Loucy (cell line): ENCODE data around the gene GDNF.
"Not testable (repeated sequence)": the region's sequence is repeated elsewhere in the genome, so short reads cannot be mapped to it uniquely, and the experiment has no call there.

Source experiments
- H2AFZ ChIP-seq: fragments of 200-600 bp; sonication (generic); 2 replicates; pipeline ENCODE4 v1.6.0; 2016; ENCODE audit warnings: antibody characterized with exemption, mild to moderate bottlenecking, low read length, moderate library complexity
- H3F3A ChIP-seq: fragments of 200-600 bp; 2 replicates; pipeline ENCODE4 v1.6.0; 2016; ENCODE audit warnings: antibody characterized with exemption, low read depth, mild to moderate bottlenecking
- H3K27me3 ChIP-seq: fragments of 200-600 bp; sonication (generic); 2 replicates; pipeline ENCODE4 v1.6.1; 2014; ENCODE audit warnings: low read length, mild to moderate bottlenecking; ENCODE audit not compliant: insufficient read depth, poor library complexity, severe bottlenecking
- H3K36me3 ChIP-seq: fragments of 200-600 bp; sonication (generic); 2 replicates; pipeline ENCODE4 v1.6.1; 2016; ENCODE audit warnings: low read length; ENCODE audit not compliant: insufficient read depth
- H3K4me1 ChIP-seq: fragments of 200-600 bp; sonication (generic); 2 replicates; pipeline ENCODE4 v1.5.1; 2014; ENCODE audit warnings: low read length, mild to moderate bottlenecking; ENCODE audit not compliant: insufficient read depth, poor library complexity, severe bottlenecking
- H3K4me2 ChIP-seq: fragments of 200-600 bp; sonication (generic); 2 replicates; pipeline ENCODE4 v1.6.0; 2014; ENCODE audit warnings: antibody characterized with exemption, low read length, low read depth, mild to moderate bottlenecking; ENCODE audit not compliant: poor library complexity, severe bottlenecking
- H3K4me3 ChIP-seq: fragments of 200-600 bp; sonication (generic); 2 replicates; pipeline ENCODE4 v1.5.1; 2014; ENCODE audit warnings: low read length, mild to moderate bottlenecking, mixed read lengths; ENCODE audit not compliant: poor library complexity, severe bottlenecking
- H3K79me2 ChIP-seq: fragments of 200-600 bp; sonication (generic); 2 replicates; pipeline ENCODE4 v1.6.1; 2014; ENCODE audit warnings: low read length; ENCODE audit not compliant: insufficient read depth
- H3K9ac ChIP-seq: fragments of 200-600 bp; sonication (generic); 2 replicates; pipeline ENCODE4 v1.6.0; 2014; ENCODE audit warnings: mild to moderate bottlenecking, low read depth, low read length, moderate library complexity; ENCODE audit not compliant: poor library complexity, severe bottlenecking
- H3K9me2 ChIP-seq: fragments of 200-600 bp; sonication (generic); replicated peaks from 2 replicates; pipeline ENCODE4 v1.6.1; 2016; ENCODE audit warnings: low read depth, low read length, mixed read lengths
- H3K9me3 ChIP-seq: fragments of 200-600 bp; sonication (generic); 2 replicates; pipeline ENCODE4 v1.6.1; 2014; ENCODE audit warnings: mild to moderate bottlenecking, antibody characterized with exemption, low read length, low read depth; ENCODE audit not compliant: insufficient read depth
- H4K20me1 ChIP-seq: fragments of 200-600 bp; sonication (generic); 2 replicates; pipeline ENCODE4 v1.6.0; 2014; ENCODE audit warnings: antibody characterized with exemption, low read length, mild to moderate bottlenecking; ENCODE audit not compliant: insufficient read depth, poor library complexity, severe bottlenecking
- EZH2phosphoT487 ChIP-seq: fragments of 200-600 bp; IDR thresholded peaks from 2 replicates; pipeline ENCODE4 v1.6.1; 2018; ENCODE audit warnings: antibody characterized with exemption, mild to moderate bottlenecking, moderate library complexity, borderline replicate concordance
- TF ChIP-seq, protein P1 (sequence below): fragments of 200-600 bp; sonication (generic); conservative IDR thresholded peaks from 2 replicates; pipeline ENCODE4 v1.5.1; 2014; ENCODE audit warnings: mild to moderate bottlenecking, antibody characterized with exemption, low read length

The GDNF gene

GRCh38 chr5:37803487-37803886 is 36.4 kb downstream of the GDNF start:
- Histone ChIP-seq H2AFZ (no peak overlapping the region), H3K36me3 (no peaks in the 10 kb centered on the region), H3K9me3 (no peaks in the 10 kb centered on the region), H3K27me3 (no peaks in the 10 kb centered on the region), H3K4me1 (no peaks in the 10 kb centered on the region), H4K20me1 (no peaks in the 10 kb centered on the region), H3F3A (no peaks in the 10 kb centered on the region), H3K4me2 (no peak overlapping the region), H3K79me2 (no peaks in the 10 kb centered on the region), H3K9ac (no peak overlapping the region), H3K9me2 (no peaks in the 10 kb centered on the region), H3K4me3 (no peak overlapping the region)
- TF ChIP-seq EZH2phosphoT487: no peak
- TF ChIP-seq, protein P1, sequence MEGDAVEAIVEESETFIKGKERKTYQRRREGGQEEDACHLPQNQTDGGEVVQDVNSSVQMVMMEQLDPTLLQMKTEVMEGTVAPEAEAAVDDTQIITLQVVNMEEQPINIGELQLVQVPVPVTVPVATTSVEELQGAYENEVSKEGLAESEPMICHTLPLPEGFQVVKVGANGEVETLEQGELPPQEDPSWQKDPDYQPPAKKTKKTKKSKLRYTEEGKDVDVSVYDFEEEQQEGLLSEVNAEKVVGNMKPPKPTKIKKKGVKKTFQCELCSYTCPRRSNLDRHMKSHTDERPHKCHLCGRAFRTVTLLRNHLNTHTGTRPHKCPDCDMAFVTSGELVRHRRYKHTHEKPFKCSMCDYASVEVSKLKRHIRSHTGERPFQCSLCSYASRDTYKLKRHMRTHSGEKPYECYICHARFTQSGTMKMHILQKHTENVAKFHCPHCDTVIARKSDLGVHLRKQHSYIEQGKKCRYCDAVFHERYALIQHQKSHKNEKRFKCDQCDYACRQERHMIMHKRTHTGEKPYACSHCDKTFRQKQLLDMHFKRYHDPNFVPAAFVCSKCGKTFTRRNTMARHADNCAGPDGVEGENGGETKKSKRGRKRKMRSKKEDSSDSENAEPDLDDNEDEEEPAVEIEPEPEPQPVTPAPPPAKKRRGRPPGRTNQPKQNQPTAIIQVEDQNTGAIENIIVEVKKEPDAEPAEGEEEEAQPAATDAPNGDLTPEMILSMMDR: no peak

- Histone ChIP-seq H3K9ac (no peak overlapping the region), H3K36me3 (no peaks in the 10 kb centered on the region), H3K4me3 (no peak overlapping the region), H3K4me1 (no peaks in the 10 kb centered on the region), H3K4me2 (no peak overlapping the region), H3K79me2 (no peaks in the 10 kb centered on the region), H3F3A (no peaks in the 10 kb centered on the region), H3K9me3 (no peaks in the 10 kb centered on the region), H3K9me2 (no peaks in the 10 kb centered on the region), H2AFZ (no peak overlapping the region), H3K27me3 (no peaks in the 10 kb centered on the region), H4K20me1 (no peaks in the 10 kb centered on the region)
- no peak for TF ChIP-seq EZH2phosphoT487
- TF ChIP-seq, protein P1: no peak
Measured at GRCh38 chr5:37801521-37801920, 38.3 kb downstream of the GDNF start.

GRCh38 chr5:37799865-37800421 is 39.9 kb downstream of the GDNF start:
- Histone ChIP-seq H2AFZ (0 out of 2 replicates have a peak overlapping the region, but pooled peaks have one; percentile 12), H3K4me3 (no peak overlapping the region), H4K20me1 (no peaks in the 10 kb centered on the region), H3K36me3 (no peaks in the 10 kb centered on the region), H3K27me3 (no peaks in the 10 kb centered on the region), H3K9me3 (no peaks in the 10 kb centered on the region), H3K79me2 (no peaks in the 10 kb centered on the region), H3F3A (no peaks in the 10 kb centered on the region), H3K9me2 (no peaks in the 10 kb centered on the region), H3K4me1 (no peaks in the 10 kb centered on the region), H3K4me2 (no peak overlapping the region), H3K9ac (no peak overlapping the region)
- no peak for TF ChIP-seq EZH2phosphoT487
- TF ChIP-seq, protein P1: no peak

DNA sequence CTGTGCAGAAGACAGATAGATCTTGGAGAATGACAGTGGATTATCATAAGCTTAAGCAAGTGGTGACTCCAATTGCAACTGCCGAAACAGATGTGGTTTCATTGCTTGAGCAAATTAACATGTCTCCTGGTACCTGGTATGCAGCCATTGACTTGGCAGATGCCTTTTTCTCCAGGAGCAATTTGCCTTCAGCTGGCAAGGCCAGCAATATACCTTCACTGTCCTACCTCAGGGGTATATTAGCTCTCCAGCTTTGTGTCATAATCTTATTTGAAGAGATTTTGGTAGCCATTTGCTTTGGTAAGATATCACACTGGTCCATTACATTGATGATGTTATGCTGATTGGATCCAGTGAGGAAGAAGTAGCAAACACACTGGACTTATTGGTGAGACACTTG is 43.4 kb downstream of the GDNF start:
- H2AFZ ChIP-seq, H3K9me3 ChIP-seq, H3K4me1 ChIP-seq, H3K4me2 ChIP-seq, H3F3A ChIP-seq, H3K9me2 ChIP-seq, H3K4me3 ChIP-seq, H4K20me1 ChIP-seq, H3K36me3 ChIP-seq, H3K79me2 ChIP-seq, H3K27me3 ChIP-seq, H3K9ac ChIP-seq: not testable (repeated sequence)

DNA sequence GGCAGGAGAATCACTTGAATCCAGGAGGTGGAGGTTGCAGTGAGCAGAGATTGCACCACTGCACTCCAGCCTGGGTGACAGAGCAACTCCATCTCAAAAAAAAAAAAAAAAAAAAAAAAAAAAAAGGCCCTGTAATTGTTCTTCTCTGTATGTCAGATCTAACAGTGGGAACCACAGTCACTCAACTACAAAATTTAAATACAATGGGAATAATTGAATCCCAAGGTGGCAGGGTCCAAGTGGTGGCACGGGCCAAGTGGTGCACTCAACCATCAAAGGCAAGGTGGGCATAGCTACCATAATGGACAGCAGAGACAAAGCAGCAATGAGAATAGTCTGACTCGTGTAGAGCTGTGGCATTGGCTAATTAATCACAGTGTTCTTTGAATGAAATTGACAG is 44.5 kb downstream of the GDNF start:
- H3K9ac ChIP-seq, H3K4me1 ChIP-seq, H3K9me3 ChIP-seq, H4K20me1 ChIP-seq, H3K36me3 ChIP-seq, H3K79me2 ChIP-seq, H3K9me2 ChIP-seq, H3K4me2 ChIP-seq, H2AFZ ChIP-seq, H3K4me3 ChIP-seq, H3K27me3 ChIP-seq, H3F3A ChIP-seq: not testable (repeated sequence)
